Measurements from ENCODE around the gene NUB1.

DNA sequence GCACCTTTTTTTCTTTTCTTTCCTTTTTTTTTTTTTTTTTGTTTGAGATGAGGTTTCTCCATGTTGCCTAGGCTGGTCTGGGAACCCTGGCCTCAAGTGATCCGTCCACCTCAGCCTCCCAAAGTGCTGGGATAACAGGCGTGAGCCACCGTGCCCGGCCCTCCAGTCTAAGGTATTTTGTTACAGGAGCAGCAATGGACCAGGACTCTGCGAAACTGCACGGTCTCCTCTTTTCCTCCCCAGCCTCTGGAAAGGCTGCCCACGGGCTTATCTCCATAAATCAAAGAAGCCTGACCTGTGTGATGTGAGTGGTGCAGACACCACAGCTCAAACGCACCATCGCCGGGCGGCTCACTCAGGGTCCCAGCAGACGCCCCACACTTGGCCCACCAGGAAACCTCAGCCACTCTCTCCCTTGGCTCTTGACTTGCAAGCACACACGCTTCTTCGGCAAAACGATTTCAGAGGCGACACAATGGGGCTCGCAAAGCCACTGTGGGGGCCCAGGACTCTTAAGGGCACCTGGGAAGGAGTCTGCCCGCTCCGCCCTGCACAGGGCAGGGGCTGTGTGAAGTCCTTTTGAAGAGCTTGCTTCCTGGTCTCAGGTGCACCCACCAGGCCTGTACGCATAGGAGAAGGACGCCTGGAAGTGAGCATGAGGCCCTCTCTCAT is 47.6 kb downstream of the NUB1 start:
- no peak for TF ChIP-seq CTCF (IDR thresholded peaks at IDR 0.05)
- TF ChIP-seq POLR2A (IDR thresholded peaks at IDR 0.05): no peak
